GM18499 (cell line): ENCODE measurements around the gene SS18L1.

ENCODE experiments used
- ATAC-seq: cut with Tn5 transposase; IDR thresholded peaks from one replicate; pipeline ENCODE4 v1.9.1; 2021; ENCODE audit warnings: moderate number of reproducible peaks; ENCODE audit not compliant: insufficient read depth, unreplicated experiment

The SS18L1 gene

DNA sequence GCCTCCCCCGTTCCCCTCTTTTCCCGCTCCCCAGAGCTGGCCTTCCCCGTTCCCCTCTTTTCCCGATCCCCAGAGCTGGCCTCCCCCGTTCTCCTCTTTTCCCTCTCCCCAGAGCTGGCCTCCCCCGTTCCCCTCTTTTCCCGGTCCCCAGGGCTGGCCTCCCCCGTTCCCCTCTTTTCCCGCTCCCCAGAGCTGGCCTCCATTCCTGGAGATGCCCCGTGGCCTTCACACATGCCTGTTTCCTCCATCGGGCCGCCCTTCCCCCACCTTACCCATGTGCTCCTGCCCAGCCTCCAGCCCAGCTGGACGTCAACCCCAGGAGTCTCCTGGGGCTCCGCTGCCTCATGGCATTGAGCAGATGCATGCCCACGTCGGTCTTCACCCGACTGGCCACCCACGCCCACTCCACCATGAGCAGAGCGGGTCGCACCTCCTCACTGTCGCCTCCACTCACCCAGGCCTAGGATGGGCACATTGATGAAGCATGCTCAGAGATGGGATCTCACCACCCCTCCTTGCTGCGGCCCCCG is 8.3 kb downstream of the SS18L1 start:
- no peak for ATAC-seq

DNA sequence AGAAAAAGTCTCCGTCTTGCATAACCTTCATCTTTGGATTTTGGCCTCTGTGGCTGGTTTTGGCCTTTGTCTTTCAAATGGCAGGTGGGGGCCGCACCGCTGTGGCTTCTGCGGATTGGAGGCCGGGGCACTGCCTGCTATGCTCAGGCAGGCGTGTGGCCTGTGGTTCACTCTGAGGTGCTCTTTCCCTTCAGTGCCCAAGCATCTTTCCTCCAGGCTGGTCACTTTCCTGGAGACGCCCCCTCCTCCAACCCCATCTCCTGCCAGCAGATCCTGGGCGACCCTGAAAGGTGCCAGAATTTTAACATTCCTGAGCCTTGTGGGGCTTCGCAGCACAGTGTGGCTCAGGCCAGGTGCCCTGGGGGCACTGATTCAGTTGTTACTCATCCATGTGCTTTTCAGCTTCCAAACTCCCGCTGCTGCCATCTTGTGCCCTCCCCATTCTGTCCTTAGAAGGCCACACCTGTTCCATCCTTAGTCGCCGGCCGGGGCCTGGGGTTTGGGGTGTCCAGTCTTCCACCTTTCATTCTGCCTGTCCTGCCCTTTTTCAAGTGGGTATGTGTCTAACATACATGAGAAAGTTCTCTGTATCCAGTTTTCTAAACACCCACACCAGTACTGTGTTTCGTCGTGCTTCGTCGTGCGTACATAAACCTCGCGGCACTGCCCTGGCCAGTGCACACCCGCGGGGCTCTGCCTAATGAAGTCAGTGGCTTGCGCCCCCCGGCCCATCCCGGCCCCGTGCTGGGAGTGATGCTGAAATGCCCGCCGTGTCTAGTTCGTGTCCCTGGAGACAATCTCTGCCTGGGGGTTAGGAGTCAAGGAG is 12.1 kb downstream of the SS18L1 start:
- ATAC-seq = no peak

DNA sequence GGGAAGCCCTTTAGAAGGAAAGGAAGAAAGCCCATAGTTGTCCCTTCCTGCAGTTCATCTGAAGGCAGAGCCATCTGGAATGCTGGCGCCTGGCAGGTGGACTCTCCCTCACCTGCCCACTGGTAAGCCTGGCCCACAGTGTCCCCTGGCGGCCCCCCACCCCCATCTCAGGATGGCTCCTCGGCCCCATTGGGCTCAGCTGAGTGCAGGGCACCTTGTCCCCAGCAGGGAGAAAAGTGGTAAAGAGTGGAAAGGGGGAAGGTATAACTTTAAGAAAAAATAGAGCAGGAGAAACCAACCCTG is 12.6 kb downstream of the SS18L1 start:
- ATAC-seq = no peak

DNA sequence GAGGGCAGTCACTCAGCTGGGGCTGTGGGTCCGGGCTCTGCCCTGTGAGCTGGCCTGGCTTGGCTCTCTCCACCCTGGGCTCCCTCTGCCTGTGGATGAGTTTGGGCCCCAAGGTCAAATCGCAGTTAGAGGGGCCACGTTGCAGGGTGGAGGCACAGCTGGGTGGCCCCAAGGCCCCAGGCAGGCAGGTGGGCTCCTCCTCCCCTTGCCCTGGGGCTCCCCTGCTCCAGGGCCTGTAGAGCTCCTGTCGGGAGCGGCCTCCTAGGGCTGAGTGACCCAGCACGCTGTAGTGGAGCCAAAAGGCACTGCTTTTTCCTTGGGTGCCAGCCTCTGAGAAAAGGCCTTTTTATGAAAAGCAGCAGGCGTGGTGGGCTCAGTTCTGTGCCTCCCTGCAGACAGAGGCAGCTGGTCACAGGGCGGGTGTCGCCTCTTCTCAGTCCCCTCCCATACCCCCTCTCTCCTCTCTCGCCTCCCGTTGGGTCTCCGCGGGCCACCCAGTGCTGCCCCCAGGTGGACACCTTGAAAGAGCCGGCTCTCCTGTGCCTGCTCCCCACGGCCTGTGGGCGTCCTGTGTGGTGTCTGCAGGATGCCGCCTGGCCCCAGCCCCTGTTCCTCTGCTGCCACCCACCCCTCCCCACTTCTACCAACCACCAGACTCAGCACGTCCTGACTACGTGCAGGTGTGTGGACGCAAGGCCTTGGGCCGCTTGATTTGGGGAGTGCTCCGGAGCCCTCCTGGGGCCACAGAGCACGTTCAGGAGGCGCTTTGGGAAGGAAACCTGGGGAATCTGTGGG is 13.2 kb downstream of the SS18L1 start:
- ATAC-seq = no peak

DNA sequence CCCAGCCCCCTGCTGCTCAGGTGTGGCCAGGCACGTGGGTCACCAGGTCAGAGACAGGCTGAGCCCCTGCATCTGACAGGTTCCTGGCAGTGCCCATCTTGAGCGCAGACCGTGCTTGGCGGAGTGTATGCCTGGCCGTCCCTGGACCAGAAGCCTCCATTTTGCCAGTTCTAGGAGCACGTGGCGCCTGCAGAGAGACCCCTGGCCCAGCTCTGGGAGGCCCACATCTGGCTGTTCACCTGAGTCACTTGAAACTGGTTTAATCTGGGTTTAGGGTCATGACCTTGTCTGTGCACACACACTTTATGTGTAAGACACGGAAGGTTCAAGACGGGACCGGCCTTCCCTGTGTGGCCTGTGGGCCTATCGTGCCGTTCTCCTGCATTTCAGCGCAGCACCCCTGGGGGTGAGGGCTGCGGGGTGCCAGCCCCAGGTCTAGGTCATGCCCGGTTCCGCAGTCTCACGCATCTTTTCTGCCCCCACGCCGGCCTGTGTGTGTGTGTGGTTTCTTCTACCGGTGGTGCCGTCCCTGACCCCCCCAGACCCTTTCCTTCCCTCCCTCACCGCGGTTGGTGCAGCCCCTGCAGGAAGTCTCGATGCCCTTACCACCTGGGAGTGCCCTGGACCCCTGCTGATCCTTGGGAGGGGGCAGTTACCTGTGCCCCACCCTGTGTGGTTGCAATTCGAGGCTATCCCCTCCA is 14.0 kb downstream of the SS18L1 start:
- no peak for ATAC-seq

DNA sequence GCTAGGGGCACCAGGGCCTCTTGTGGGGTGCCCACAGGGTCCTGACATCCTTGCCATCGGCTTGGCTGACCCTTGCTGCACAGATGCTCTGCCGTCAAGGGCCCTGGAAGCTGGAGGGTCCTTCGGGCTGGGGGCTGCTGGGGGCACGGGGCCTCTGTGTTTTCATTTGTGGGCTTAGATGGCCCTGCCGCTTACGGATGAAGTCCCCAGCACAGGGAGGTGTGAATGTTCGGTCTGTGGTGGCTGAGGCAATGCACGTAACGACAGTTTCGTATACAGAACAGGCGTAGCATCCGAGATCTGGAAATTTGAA is 14.5 kb downstream of the SS18L1 start:
- ATAC-seq = no peak

DNA sequence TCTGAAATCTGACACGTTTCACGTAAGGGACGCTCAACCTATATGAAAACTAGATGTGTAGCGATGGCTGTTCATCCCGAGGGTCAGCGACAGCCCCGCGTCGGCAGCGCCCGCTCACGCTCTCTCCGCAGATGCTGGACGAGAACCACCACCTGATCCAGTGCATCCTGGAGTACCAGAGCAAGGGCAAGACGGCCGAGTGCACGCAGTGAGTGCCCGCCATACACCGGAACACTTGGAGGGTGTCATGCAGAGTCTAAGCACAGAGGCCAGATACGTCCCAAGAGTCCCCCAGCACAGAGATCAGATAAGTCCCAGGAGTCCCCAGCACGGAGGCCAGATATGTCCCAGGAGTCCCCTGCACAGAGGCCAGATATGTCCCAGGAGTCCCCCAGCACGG is 15.0 kb downstream of the SS18L1 start:
- ATAC-seq = no peak

DNA sequence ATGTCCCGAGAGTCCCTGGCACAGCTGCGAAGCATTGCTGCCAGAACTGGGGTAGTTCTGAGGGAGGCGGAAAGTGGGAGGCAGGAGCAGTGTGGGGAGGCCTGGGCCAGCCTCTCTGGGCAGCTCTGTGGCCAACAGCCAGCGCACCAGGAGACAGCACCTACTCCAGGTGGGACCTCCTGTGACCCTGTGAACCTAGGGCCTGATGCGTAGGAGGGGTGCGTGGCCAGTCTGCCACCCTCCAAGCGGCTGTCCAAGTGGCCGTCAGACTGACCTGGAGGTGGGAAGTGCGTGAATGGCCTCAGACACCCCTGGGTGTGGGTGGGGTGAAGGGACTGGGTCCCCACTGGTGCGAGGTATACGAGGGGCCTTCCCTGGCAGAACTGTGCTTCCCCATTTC is 15.5 kb downstream of the SS18L1 start:
- no peak for ATAC-seq

DNA sequence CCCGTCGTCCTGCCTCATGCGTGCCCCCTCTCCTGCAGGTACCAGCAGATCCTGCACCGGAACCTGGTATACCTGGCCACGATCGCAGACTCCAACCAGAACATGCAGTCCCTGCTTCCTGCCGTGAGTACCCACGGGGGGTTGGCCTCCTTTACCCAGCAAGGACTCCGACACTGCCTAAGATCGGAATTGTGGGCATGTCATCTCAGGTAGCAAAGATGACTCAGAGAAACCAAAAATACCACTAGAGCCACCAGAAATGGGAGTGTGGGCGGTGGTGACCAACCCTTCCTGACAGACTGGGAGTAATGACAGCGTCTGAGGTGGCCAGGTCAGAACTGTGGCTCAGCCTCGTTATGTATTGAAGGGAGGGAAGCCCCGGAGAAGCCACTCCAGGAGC is 16.3 kb downstream of the SS18L1 start:
- no peak for ATAC-seq

DNA sequence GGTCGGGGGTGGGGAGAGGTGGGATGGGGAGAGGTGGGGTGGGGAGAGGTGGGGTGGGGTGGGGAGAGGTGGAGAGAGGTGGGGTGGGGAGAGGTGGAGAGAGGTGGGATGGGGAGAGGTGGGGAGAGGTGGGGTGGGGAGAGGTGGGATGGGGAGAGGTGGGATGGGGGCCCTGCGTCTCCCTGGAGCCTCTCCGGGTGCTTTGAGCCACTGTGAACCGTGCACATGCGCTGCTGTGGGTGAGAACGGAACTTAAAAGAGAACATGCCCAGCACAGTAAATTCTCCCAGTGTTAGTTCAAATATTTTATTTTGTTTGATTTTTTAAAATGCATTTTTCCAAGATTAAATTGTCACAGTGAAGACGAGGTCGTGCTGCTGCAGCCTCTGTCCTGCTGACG is 16.7 kb downstream of the SS18L1 start:
- ATAC-seq = no peak

DNA sequence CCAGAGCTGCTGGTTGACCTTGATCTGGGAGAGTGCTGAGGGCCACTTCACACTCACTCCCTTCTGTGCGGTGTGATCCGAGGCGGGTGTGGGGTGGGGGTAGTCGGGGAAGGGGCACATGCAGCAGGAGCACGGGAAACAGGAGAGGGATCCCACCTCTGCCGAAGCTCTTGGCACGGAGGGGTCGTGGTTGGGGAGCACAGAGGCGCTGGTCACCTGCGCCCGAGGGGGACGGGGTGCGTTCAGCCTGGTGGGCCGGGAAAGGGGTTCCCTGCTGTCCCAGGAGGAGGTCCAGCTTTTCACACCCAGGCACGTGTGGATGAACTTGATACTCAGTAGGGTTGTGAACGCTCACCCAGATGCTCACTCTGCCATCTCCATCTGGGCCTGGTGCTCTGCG is 17.3 kb downstream of the SS18L1 start:
- no peak for ATAC-seq

DNA sequence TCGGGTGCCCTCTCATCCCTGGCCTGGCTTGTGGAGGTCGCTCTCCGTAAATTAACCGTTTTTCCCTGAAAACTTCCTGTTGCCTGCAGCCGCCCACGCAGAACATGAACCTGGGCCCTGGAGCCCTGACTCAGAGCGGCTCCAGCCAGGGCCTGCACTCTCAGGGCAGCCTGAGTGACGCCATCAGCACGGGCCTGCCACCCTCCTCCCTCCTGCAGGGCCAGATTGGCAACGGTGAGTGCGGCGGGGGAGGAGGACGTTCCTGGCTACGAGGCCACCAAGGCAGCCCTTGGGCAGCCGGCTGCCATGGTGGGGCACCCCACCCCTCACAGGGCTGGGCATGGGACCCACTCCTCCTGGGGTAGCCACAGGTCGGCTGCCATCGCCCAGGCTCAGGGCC is 17.8 kb downstream of the SS18L1 start:
- no peak for ATAC-seq

DNA sequence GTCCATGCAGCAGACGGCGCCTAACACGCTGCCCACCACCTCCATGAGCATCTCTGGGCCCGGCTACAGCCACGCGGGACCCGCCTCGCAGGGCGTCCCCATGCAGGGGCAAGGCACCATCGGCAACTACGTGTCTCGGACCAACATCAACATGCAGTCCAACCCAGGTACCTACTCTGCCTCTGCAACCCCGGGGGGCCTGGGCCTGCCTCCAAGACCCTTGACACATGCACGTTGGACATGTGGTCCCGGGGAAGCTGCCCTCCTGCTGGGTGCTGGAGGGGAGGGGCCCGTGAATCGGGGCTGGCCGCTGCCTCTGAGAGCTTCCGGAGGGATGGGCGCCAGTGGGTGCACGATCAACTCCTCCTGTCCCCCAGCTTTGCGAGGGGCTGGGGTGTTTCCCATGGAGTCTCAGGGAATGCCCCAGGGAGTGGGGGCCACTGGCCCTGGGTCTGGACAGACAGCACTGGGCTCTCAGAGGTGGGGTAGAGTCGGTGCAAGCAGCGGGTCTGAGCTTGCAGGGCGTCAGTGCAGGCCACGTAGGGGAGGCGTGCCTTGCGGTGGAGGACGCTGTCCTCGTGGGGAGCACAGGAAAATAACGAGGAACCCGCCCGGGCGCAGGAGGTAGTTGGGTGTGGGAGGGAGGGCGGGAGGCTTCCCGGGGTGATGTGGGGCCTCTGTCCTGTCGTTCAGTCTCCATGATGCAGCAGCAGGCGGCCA is 19.4 kb downstream of the SS18L1 start:
- no peak for ATAC-seq

DNA sequence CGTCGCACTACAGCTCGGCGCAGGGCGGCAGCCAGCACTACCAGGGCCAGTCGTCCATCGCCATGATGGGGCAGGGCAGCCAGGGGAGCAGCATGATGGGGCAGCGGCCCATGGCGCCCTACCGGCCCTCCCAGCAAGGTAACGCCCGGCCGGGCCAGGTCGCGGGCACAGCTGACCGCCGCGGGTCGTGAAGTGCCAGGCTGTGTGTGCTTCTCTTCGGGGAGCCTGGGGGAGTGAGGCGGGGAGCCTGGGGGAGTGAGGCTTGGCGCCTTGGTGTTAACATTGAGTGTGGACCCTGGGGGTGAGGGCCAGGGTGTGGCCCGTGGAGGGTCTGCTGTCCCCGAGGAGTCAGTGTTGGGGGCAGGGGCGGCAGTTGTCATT is 19.9 kb downstream of the SS18L1 start:
- ATAC-seq = no peak

DNA sequence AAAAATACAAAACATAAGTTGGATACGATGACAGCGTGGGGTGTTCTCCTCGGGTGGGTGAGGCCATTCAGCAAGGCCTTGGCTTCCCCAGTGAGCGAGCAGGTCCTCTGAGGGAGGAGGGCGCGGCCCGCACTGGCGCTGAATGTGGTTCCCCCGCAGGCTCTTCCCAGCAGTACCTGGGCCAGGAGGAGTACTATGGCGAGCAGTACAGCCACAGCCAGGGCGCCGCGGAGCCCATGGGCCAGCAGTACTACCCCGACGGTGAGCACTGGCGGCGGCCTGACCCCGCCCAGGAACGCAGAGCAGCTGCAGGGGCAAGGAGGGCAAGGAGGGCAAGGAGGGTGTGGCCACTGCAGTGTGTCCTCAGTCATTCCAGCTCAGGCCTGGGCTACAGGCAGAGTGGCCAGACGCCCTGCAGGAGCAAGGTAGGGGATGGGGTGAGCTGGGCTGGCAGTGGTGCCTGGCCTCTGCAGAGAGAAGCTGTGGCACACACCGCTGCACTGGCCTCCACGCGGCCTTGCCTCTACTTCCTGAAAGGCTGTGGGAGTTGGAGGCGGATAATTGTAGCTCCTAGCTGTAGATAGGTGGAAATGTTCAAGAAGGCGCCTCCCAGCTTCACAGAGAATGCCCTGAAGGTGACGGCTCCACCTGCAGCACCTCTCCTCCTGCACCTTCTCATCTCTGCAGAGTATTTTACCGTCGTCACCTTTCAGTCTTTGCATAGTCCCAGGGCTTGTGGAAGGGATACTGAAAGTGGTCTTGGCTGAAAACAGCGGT is 20.6 kb downstream of the SS18L1 start:
- ATAC-seq = no peak

DNA sequence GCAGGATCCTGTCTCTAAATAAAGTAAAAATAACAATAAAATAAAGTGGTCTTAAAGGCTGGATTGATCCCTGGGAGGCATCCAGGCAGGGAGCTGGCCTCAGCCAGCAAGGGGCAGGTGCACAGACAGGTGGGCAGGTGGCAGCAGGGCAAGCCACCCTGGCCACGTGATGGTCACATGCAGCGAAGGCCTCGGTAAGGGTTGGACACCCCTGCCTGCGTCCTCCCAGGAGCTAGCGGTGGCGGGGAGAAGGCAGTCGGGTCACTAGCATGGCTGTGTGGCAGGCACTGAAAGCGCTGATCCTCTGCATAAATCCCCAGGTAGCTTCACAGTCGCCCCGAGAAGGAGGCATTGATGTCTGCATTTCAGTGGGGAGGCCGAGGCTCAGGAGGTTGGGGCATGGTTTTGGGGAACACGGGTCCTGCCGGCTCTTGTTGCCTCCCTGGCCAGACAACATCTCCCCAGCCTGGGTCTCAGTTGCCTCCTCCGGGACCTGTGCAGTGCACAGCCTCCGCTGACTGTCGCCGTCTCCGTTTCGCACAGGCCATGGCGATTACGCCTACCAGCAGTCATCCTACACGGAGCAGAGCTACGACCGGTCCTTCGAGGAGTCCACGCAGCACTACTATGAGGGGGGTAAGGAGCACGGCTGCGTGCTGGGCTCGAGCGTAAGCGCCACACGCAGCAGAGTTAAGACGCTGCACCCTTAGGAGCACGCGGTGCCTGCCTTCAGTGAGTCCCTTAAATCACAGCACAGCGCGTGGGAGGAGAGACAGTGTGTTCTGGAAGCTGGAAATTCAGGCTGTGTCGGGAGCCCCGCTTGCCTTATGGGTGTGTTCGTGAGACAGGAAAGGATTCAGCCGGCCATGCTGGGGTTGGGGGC is 21.6 kb downstream of the SS18L1 start:
- ATAC-seq = no peak

DNA sequence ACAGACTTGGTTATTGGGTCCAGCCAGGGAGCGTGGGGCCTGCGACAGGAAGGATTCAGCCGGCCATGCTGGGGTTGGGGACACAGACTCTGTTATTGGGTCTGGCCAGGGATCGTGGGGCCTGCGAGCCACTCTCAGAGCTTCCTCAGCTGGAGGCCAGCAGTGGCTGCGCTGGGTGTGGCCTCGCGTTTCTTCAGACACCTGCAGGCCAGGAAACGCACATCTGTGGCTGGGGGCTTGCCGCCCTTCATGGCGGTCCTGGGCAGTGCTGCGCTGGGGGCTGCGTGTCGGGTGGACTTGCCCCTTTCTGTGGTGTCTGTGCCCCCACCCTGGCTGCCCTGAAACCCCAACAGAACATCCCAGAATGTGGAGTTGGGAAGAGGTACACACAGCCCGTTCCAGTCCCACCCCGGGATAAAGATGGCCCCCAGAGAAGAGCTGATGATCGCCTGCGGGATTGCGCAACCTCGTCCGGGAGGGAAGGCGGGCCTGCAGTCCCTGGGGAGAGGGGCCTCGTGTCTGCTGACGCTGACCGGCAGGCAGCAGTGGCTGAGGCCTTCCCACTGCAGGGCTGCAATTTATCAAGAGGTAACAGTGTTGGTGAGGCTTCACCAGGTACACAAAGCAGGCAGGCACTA is 22.3 kb downstream of the SS18L1 start:
- no peak for ATAC-seq

DNA sequence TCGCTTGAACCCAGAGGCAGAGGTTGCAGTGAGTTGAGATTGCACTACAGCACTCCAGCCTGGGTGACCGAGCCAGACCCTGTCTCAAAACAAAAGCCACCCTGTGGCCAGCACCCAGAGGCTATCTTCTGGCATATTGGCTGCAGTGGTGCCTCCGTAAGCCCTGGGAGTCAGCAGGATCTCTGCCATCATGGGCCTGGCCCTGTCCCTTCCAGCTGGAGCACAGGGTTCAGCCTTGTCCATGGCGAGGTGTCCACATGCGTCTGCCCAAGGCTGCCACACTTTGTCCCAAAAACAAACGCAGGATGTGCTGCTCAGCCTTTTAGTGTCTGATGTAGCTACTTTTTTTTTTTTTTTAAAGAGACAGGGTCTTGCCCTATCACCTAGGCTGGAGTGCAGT is 23.9 kb downstream of the SS18L1 start:
- no peak for ATAC-seq

DNA sequence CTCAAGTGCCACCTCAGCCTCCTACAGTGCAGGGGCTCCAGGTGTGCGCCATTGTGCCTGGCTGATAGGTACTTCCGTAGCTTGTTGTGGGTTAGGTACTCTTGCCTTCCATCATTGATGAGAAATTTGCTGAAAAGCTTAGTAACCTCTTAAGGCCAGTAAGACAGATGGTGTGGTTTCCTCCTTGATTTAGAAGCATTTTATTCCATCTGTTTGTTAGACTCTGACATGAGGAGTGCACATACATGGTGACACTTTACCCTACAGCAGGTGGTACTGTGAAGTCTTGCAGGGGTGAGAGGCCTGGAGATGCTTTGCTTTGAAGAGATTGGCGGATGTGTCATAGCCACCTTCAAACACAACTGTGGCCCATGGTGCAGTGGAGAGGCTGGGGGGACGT is 24.5 kb downstream of the SS18L1 start:
- no peak for ATAC-seq
